ENCODE data around the gene DMRT3. TPM values are rescaled to one million over a fixed set of nuclear protein-coding genes. Genes with fewer than 3 reads are reported as not detected.

DMRT3 gene
- total RNA-seq, 1 experiment from 2014 or later: not detected

DNA sequence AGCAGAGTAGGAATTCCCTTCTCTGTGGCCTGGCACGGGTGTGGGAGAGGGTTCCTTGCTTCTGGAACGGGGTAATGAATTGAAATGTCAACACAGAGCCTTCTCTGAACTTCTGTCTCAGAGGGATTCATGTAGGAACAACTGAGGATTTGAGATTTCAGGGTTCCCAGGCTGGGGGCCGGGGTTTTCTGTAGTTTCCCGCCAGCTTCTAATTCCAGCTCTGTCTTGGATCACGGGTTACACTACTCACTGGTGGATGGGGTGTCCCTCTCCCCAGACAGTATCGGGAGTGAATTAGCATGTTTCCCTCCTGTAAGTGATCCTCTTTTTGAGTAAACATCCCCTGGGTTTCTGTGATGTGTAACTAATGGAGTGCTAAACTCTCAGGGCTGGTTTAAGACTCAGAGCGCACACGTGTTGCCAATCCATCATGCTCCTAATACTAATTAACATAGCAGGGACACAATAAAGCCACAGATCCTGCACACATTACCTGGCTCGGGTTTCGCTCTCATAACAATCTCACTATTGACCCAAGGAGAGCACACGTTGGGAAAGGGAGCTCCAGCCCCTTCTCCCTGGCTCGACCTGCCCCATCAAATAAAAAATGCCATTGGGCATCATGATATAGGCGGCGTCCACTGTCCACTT, 55.6 kb downstream of the DMRT3 start:
- H3K27ac Mint-ChIP-seq (ENCODE audit: unreplicated experiment): no peak overlapping the region
- POLR2A ChIA-PET: no interaction called here
- CTCF ChIA-PET: interaction anchor here (1.1 kb wide), 1 partner anchor 23 kb away, joined by 3 read pairs; no protein-coding TSS in a partner anchor
- TF ChIP-seq, protein P1, sequence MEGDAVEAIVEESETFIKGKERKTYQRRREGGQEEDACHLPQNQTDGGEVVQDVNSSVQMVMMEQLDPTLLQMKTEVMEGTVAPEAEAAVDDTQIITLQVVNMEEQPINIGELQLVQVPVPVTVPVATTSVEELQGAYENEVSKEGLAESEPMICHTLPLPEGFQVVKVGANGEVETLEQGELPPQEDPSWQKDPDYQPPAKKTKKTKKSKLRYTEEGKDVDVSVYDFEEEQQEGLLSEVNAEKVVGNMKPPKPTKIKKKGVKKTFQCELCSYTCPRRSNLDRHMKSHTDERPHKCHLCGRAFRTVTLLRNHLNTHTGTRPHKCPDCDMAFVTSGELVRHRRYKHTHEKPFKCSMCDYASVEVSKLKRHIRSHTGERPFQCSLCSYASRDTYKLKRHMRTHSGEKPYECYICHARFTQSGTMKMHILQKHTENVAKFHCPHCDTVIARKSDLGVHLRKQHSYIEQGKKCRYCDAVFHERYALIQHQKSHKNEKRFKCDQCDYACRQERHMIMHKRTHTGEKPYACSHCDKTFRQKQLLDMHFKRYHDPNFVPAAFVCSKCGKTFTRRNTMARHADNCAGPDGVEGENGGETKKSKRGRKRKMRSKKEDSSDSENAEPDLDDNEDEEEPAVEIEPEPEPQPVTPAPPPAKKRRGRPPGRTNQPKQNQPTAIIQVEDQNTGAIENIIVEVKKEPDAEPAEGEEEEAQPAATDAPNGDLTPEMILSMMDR (IDR thresholded peaks at IDR 0.05; ENCODE audit: insufficient read depth in 1 of 2, low read depth in 1 of 2, low read length in 1 of 2, severe bottlenecking in 1 of 2, unreplicated experiment in 1 of 2): no peak
- Histone ChIP-seq H3K36me3 (ENCODE audit: control insufficient read depth, insufficient read depth, low read length) (no peaks in the 10 kb centered on the region), H3K27me3 (replicated peaks; ENCODE audit: control insufficient read depth, insufficient read depth, low read length) (no peaks in the 10 kb centered on the region), H3K9me3 (no peaks in the 10 kb centered on the region), H3K4me3 (ENCODE audit: low read depth, low read length) (no peak overlapping the region), H3K4me1 (no peaks in the 10 kb centered on the region)
- intact Hi-C loops (cut with micrococcal nuclease; ENCODE audit: unreplicated experiment): no loop called here
- no TSS peak for BruUV-seq (replicated peaks)
- H3K27me3 Mint-ChIP-seq (ENCODE audit: insufficient read depth, unreplicated experiment): peaks cover 8% of the 10 kb centered on the region
- DNase-seq: no peak
- H3K36me3 Mint-ChIP-seq (ENCODE audit: insufficient read depth, unreplicated experiment): no peaks in the 10 kb centered on the region
- H3K9me3 Mint-ChIP-seq (ENCODE audit: unreplicated experiment): no peaks in the 10 kb centered on the region
- H3K4me1 Mint-ChIP-seq (ENCODE audit: low read depth, unreplicated experiment): peaks cover 5% of the 10 kb centered on the region
- H3K4me3 Mint-ChIP-seq (ENCODE audit: unreplicated experiment): no peak overlapping the region

DNA sequence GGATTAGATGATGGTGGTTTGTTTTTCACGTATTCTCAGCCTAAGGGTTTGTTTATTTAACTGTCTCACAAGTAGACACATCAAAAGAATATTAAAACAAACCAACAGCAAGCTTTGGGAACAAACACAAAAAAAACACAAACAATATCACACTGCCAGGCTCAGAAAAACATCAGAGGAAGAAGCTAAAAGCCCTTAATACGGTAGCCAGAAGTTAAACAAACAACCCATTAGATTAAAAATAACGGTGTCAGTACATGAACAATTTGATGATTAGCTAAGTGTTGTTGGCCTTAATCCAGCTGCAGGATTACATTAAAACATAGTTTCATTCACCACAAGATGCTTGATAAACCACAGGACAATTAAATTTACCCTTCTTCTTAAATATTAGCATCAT, 57.8 kb downstream of the DMRT3 start:
- no TSS peak for BruUV-seq (replicated peaks)
- Mint-ChIP-seq H3K27ac (ENCODE audit: unreplicated experiment) (no peak overlapping the region), H3K27me3 (ENCODE audit: insufficient read depth, unreplicated experiment) (peaks cover 3% of the 10 kb centered on the region), H3K9me3 (ENCODE audit: unreplicated experiment) (no peaks in the 10 kb centered on the region), H3K4me1 (ENCODE audit: low read depth, unreplicated experiment) (no peaks in the 10 kb centered on the region), H3K36me3 (ENCODE audit: insufficient read depth, unreplicated experiment) (no peaks in the 10 kb centered on the region), H3K4me3 (ENCODE audit: unreplicated experiment) (no peak overlapping the region)
- Histone ChIP-seq H3K9me3 (no peaks in the 10 kb centered on the region), H3K4me3 (ENCODE audit: low read depth, low read length) (no peak overlapping the region), H3K36me3 (ENCODE audit: control insufficient read depth, insufficient read depth, low read length) (no peaks in the 10 kb centered on the region), H3K4me1 (no peaks in the 10 kb centered on the region), H3K27me3 (replicated peaks; ENCODE audit: control insufficient read depth, insufficient read depth, low read length) (no peaks in the 10 kb centered on the region)
- intact Hi-C loops (cut with micrococcal nuclease; ENCODE audit: unreplicated experiment): no loop called here
- no peak for DNase-seq
- TF ChIP-seq, protein P1 (IDR thresholded peaks at IDR 0.05; ENCODE audit: insufficient read depth in 1 of 2, low read depth in 1 of 2, low read length in 1 of 2, severe bottlenecking in 1 of 2, unreplicated experiment in 1 of 2): no peak
- CTCF ChIA-PET: no interaction called here
- POLR2A ChIA-PET: no interaction called here

DNA sequence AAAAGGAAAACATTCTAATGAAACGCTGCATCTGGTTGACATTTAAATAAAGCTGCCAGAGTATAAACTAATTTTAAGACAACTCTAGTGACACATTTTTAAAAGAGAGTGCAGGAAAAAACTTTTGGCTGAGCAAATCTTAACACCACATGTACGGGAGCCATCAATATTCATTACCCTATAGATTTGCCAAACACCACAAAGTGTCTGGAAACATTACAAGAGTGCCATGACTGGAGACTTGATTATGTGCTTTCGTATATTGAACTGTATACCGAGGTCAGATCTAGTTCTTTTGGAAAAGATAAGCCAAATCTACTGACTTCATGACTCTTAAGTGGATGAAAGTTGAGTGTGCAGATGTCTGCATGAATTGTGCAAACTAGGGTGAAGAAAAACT, 63.1 kb downstream of the DMRT3 start:
- Mint-ChIP-seq H3K36me3 (ENCODE audit: insufficient read depth, unreplicated experiment) (no peaks in the 10 kb centered on the region), H3K27ac (ENCODE audit: unreplicated experiment) (no peak overlapping the region), H3K27me3 (ENCODE audit: insufficient read depth, unreplicated experiment) (no peaks in the 10 kb centered on the region), H3K4me3 (ENCODE audit: unreplicated experiment) (no peak overlapping the region), H3K4me1 (ENCODE audit: low read depth, unreplicated experiment) (no peaks in the 10 kb centered on the region), H3K9me3 (ENCODE audit: unreplicated experiment) (no peaks in the 10 kb centered on the region)
- H3K36me3 ChIP-seq (ENCODE audit: control insufficient read depth, insufficient read depth, low read length): no peaks in the 10 kb centered on the region
- TF ChIP-seq, protein P1 (IDR thresholded peaks at IDR 0.05; ENCODE audit: insufficient read depth in 1 of 2, low read depth in 1 of 2, low read length in 1 of 2, severe bottlenecking in 1 of 2, unreplicated experiment in 1 of 2): no peak
- intact Hi-C loops (cut with micrococcal nuclease; ENCODE audit: unreplicated experiment): no loop called here
- no peaks in the 10 kb centered on the region for H3K9me3 ChIP-seq
- no peaks in the 10 kb centered on the region for H3K4me1 ChIP-seq
- H3K27me3 ChIP-seq (replicated peaks; ENCODE audit: control insufficient read depth, insufficient read depth, low read length): no peaks in the 10 kb centered on the region
- no peak overlapping the region for H3K4me3 ChIP-seq (ENCODE audit: low read depth, low read length)
- ChIA-PET POLR2A (no interaction called here), CTCF (no interaction called here)
- DNase-seq: no peak
- BruUV-seq (replicated peaks): no TSS peak

Other genes with a start within 250 kb of the DMRT3 start
- gene DMRT1, start 135.0 kb upstream of the DMRT3 start, total RNA-seq (2022): 0.19 TPM in 1 of 2 replicates, not detected in the other
- gene DMRT2, start 73.7 kb downstream of the DMRT3 start, total RNA-seq (2022): 0.61 and 0.70 TPM in 2 replicates

All from Caco-2 (cell line).